Esophagus muscularis mucosa (tissue), 4 donors: Measurements from ENCODE around the gene TSPAN5. TPM values are rescaled to one million over a fixed set of nuclear protein-coding genes. Genes with fewer than 3 reads are reported as not detected.
A peak's percentile ranks its signal among the peaks of the same experiment; 100 is the strongest.

Experiments used
- DNase-seq: peaks from one replicate; pipeline ENCODE4 v3.0.0-alpha.2; 2017; ENCODE audit errors: extremely low spot score
- H3K27ac ChIP-seq, 4 donors: fragments of 200-600 bp; sonication (generic); replicated peaks in 1 of 4; 1 replicate in 3 of 4; 2 replicates in 1 of 4; pipeline ENCODE4 v1.5.1; 2016 to 2019; ENCODE audit warnings: mild to moderate bottlenecking in 1 of 4
- H3K27me3 ChIP-seq, 4 donors: fragments of 200-600 bp; sonication (generic); one replicate each; pipeline versions ENCODE4 v1.5.1 to v1.6.0; 2016 to 2019
- H3K36me3 ChIP-seq, 4 donors: fragments of 200-600 bp; sonication (generic); one replicate each; pipeline ENCODE4 v1.5.1; 2016 to 2019
- H3K4me1 ChIP-seq, 4 donors: fragments of 200-600 bp; sonication (generic); one replicate each; pipeline ENCODE4 v1.5.1; 2016 to 2019
- H3K4me3 ChIP-seq, 4 donors: fragments of 200-600 bp; sonication (generic); 1 replicate in 2 of 4; 2 replicates in 2 of 4; pipeline ENCODE4 v1.5.1; 2016 to 2019; ENCODE audit warnings: mild to moderate bottlenecking in 4 of 4, moderate library complexity in 1 of 4
- H3K9me3 ChIP-seq, 4 donors: fragments of 200-600 bp; sonication (generic); 1 replicate in 3 of 4; 2 replicates in 1 of 4; pipeline ENCODE4 v1.5.1; 2016 to 2019
- EP300 ChIP-seq: sonication (generic); formaldehyde crosslinking; IDR thresholded peaks from one replicate; pipeline ENCODE4 v1.6.1; 2017; ENCODE audit warnings: antibody characterized with exemption
- POLR2A ChIP-seq: fragments of 450-650 bp; IDR thresholded peaks from one replicate; pipeline ENCODE4 v1.6.1; 2017; ENCODE audit warnings: antibody characterized with exemption, moderate library complexity, mild to moderate bottlenecking, low read depth
- POLR2AphosphoS5 ChIP-seq, 2 donors: sonication (generic); formaldehyde crosslinking; IDR thresholded peaks; one replicate each; pipeline ENCODE4 v1.6.1; 2017; ENCODE audit warnings: antibody characterized with exemption in 2 of 2
- WGBS: methylation state at CpG from one replicate; pipeline ENCODE4 v1.1.5; 2018; 5-methylcytosine and 5-hydroxymethylcytosine counted together
- intact Hi-C: fragments of 100-400 bp; cut with DNase I; formaldehyde crosslinking; loops from one replicate; pipeline ENCODE4 v1.15.1; 2023
- total RNA-seq, 4 donors: library from RNA; depleted of rRNA; stranded (reverse); fragments of >200 nt; gene quantifications; one replicate each; pipeline versions ENCODE4 v1.1.0 to v1.2.1, GENCODE V29; 2016
- TF ChIP-seq, protein P1 (sequence below), 3 experiments: fragments of 200-600 bp in 2 of 3; fragments of 450-650 bp in 1 of 3; sonication (generic) in 2 of 3; IDR thresholded peaks; one replicate each; pipeline ENCODE4 v1.5.1; 2017 to 2019; ENCODE audit warnings: antibody characterized with exemption in 3 of 3, mild to moderate bottlenecking in 2 of 3, moderate library complexity in 1 of 3

TSPAN5 gene
- total RNA-seq, 4 donors from 2014 or later: 9.1 to 16.8 (median 13.3) TPM

DNA sequence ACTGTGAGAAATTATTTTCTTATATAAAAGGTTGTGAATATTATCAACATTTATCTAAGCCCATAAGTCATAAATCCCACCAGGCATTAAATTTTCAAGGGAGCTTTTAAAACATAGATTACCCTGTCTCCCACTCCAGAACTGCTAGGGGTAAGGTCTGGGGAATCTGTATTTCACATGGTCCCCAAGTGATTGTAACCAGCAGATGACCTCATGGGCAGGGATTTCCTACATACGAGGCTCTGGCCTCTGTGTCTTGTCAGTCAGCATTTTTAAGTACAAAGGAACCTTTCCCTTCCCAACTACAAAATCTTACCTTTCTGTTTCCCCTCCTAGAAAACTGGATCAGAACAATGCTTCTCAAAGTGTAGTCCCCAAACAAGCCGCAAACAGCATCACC is 188.6 kb downstream of the TSPAN5 start:
- Histone ChIP-seq H3K27me3 (no peaks in the 10 kb centered on the region), H3K27ac (no peak overlapping the region), H3K9me3 (no peaks in the 10 kb centered on the region), H3K4me1 (peaks cover 0 to 22% (median 17%) of the 10 kb centered on the region in 4 donors), H3K36me3 (peaks cover 0 to 9% (median 0%) of the 10 kb centered on the region in 4 donors), H3K4me3 (no peak overlapping the region)
- WGBS: 77% methylated on average over 2 of the region's 2 CpGs
- DNase-seq: no peak
- intact Hi-C loops: loop anchor here (5.0 to 10.0 kb wide), 5 partner anchors 188 to 1618 kb away; partner anchors contain the start of genes METAP1 and TSPAN5
- TF ChIP-seq, protein P1, sequence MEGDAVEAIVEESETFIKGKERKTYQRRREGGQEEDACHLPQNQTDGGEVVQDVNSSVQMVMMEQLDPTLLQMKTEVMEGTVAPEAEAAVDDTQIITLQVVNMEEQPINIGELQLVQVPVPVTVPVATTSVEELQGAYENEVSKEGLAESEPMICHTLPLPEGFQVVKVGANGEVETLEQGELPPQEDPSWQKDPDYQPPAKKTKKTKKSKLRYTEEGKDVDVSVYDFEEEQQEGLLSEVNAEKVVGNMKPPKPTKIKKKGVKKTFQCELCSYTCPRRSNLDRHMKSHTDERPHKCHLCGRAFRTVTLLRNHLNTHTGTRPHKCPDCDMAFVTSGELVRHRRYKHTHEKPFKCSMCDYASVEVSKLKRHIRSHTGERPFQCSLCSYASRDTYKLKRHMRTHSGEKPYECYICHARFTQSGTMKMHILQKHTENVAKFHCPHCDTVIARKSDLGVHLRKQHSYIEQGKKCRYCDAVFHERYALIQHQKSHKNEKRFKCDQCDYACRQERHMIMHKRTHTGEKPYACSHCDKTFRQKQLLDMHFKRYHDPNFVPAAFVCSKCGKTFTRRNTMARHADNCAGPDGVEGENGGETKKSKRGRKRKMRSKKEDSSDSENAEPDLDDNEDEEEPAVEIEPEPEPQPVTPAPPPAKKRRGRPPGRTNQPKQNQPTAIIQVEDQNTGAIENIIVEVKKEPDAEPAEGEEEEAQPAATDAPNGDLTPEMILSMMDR (IDR thresholded peaks at IDR 0.05): no peak
- no peak for TF ChIP-seq POLR2AphosphoS5 (IDR thresholded peaks at IDR 0.05)
- no peak for TF ChIP-seq POLR2A
- no peak for TF ChIP-seq EP300

DNA sequence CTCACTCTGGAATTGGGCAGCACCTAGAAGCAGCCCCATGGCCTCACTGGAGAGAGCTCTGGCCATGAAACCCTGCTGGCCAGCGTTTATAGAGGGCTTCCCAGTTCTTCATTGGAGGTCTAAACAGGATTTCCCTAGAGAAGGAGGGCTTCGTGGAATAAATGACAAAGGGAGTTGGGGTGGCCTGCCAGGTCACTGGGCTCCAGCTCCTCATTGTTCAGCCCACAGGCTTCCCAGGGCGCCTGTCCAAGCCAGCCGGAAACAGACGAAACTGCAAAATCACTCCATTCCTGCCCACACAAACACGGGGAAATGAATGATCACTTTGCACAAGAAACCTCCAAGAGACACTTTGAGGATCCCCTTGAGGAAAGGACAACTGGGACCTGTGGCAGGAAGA is 189.7 kb downstream of the TSPAN5 start:
- intact Hi-C loops: loop anchor here (5.0 to 10.0 kb wide), 4 partner anchors 189 to 1619 kb away; partner anchors contain the start of genes METAP1 and TSPAN5
- no peak for DNase-seq
- no peaks in the 10 kb centered on the region for H3K27me3 ChIP-seq
- peaks cover 0 to 22% (median 17%) of the 10 kb centered on the region in 4 donors for H3K4me1 ChIP-seq
- H3K36me3 ChIP-seq: peaks cover 0 to 9% (median 0%) of the 10 kb centered on the region in 4 donors
- no peaks in the 10 kb centered on the region for H3K9me3 ChIP-seq
- no peak overlapping the region for H3K27ac ChIP-seq
- 33% methylated on average over 5 of the region's 6 CpGs for WGBS
- TF ChIP-seq POLR2AphosphoS5 (IDR thresholded peaks at IDR 0.05) (no peak), POLR2A (no peak), EP300 (no peak)
- TF ChIP-seq, protein P1 (IDR thresholded peaks at IDR 0.05): no peak
- H3K4me3 ChIP-seq: no peak overlapping the region

DNA sequence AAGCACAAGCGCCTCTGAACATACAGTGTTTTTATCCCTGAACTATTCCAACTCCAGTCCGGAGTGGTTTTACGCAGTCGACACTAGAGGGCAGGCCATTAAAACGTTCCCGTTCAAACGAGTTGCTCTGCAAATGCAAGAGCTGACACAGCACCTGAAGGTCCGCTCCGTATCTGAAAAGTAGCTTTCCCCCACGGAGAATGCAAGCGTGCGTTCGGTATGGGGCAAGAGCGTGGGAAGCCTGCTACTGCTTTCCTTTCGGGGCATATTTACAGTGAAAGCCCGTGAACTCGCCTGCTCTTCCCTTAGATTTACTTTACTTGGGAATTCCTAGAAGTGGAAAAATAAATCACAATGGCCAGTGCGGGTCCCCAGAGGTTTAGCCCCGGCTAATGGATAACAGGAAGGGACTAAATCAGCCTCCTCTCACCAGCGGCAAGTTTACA is 190.8 kb downstream of the TSPAN5 start:
- no peak for DNase-seq
- WGBS: under 1% methylated on average over 20 of the region's 20 CpGs
- H3K27ac ChIP-seq: no peak overlapping the region
- H3K36me3 ChIP-seq: peaks cover 0 to 9% (median 0%) of the 10 kb centered on the region in 4 donors
- peak overlapping the region; percentile 39 to 55 (median 41) for H3K4me3 ChIP-seq
- TF ChIP-seq POLR2A (no peak), POLR2AphosphoS5 (IDR thresholded peaks at IDR 0.05) (peak in 1 of 2 donors; percentile 53)
- TF ChIP-seq, protein P1 (IDR thresholded peaks at IDR 0.05): peak; percentile 73 to 80 (median 76)
- H3K27me3 ChIP-seq: no peaks in the 10 kb centered on the region
- H3K9me3 ChIP-seq: no peaks in the 10 kb centered on the region
- peaks cover 0 to 22% (median 17%) of the 10 kb centered on the region in 4 donors for H3K4me1 ChIP-seq
- intact Hi-C loops: loop anchor here (5.0 to 10.0 kb wide), 4 partner anchors 190 to 1620 kb away; partner anchors contain the start of genes METAP1 and TSPAN5

- H3K4me3 ChIP-seq: peak overlapping the region in 2 of 4 donors; percentile 40 to 42
Observed at GRCh38 chr4:98466868-98467599, 191.4 kb downstream of the TSPAN5 start.

More at GRCh38 chr4:98466868-98467599, 191.4 kb downstream of the TSPAN5 start:
- no peak for TF ChIP-seq POLR2AphosphoS5 (IDR thresholded peaks at IDR 0.05)
- TF ChIP-seq, protein P1 (IDR thresholded peaks at IDR 0.05): no peak
- no peak for TF ChIP-seq POLR2A
- TF ChIP-seq EP300: no peak
- Histone ChIP-seq H3K4me1 (peaks cover 0 to 22% (median 17%) of the 10 kb centered on the region in 4 donors), H3K36me3 (peaks cover 0 to 6% (median 0%) of the 10 kb centered on the region in 4 donors), H3K9me3 (no peaks in the 10 kb centered on the region), H3K27ac (no peak overlapping the region), H3K27me3 (no peaks in the 10 kb centered on the region)
- DNase-seq: peak; percentile 79
- WGBS: 39% methylated on average over 8 of the region's 8 CpGs
- intact Hi-C loops: loop anchor here (5.0 to 10.0 kb wide), 4 partner anchors 190 to 1620 kb away; partner anchors contain the start of genes METAP1 and TSPAN5
